Measurements from ENCODE around the gene RHCE.

DNA sequence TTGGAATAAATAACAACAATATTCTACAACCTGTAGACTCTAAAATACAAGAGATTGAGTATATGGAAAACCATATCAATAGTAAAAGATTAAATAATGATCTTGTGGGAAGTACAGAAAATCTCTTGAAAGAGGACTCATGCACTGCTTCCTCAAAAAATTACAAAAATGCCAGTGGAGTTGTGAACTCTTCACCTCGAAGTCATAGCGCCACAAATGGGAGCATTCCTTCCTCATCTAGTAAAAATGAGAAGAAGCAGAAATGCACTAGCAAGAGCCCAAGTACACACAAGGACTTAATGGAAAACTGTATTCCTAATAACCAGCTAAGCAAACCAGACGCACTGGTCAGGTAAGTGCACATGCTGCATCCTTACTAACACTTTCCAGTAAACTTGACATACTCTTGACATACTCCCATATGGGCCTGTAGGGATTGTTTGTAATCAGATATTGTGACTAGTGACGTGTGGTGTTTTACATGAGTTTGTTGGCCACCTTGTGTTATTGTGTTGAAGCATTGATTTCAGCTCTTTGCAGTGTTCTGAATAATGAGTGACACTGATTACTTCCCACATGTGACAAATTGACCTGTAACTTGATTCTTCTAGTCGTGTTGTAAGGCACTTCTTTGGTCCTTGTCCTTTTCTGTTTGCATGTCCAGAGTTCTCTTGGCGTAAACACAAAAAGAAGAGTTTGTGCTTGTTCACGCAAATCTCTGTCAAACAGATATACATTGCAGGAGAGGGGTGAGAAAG, 38.1 kb upstream of the RHCE start:
- TF ChIP-seq POLR2AphosphoS5 (IDR thresholded peaks at IDR 0.05; ENCODE audit: low read depth, low read length) (no peak), POLR2A (IDR thresholded peaks at IDR 0.05; ENCODE audit: low read depth, low read length) (no peak), TAF1 (IDR thresholded peaks at IDR 0.05; ENCODE audit: low read depth, low read length) (no peak), SPI1 (IDR thresholded peaks at IDR 0.05; ENCODE audit: low read depth, low read length) (no peak), PAX5 (IDR thresholded peaks at IDR 0.05; ENCODE audit: insufficient read depth, low read length, severe bottlenecking) (no peak)

All from GM12891 (cell line).